ENCODE results near the gene CFAP74. TPM values are rescaled to one million over a fixed set of nuclear protein-coding genes. Genes with fewer than 3 reads are reported as not detected.

Gene CFAP74
- total and polyA plus RNA-seq, 2 of the 13 experiments (the other 11 are each of a cell fraction or from before 2014, with no cell fraction given) = 0.27 to 0.62 TPM

GRCh38 chr1:1940123-1940425 lies 63.5 kb downstream of the CFAP74 start:
- FAIRE-seq = no peak
- CTCF ChIA-PET (ENCODE audit: low intra/inter-chr PET ratio, low total read pairs) = no interaction called here

GRCh38 chr1:1939296-1940122 lies 64.1 kb downstream of the CFAP74 start:
- no peaks in the 10 kb centered on the region; a peak in 1 of 5 replicates for H3K36me3 ChIP-seq (replicated peaks in 1 of 2; ENCODE audit: control insufficient read depth in 1 of 2, insufficient read depth in 2 of 2, low read length in 2 of 2)
- H3K4me3 ChIP-seq (replicated peaks in 1 of 3; ENCODE audit: insufficient read depth in 1 of 3, low read depth in 2 of 3, low read length in 3 of 3) = no peak overlapping the region
- H3K4me2 ChIP-seq (ENCODE audit: low read depth, low read length) = no peak overlapping the region
- FAIRE-seq (no peak), DNase-seq (ENCODE audit: low spot score) (no peak), ATAC-seq (no peak)
- intact Hi-C loops (cut with micrococcal nuclease; ENCODE audit: unreplicated experiment) (no loop called here), in situ Hi-C loops (cut with HindIII; ENCODE audit: extremely low pct_ligation_motif_present, low pct_unique_long_range_greater_than_20kb) (no loop called here)
- H3K4me1 ChIP-seq (ENCODE audit: insufficient read depth, low read length) = peaks cover 53% of the 10 kb centered on the region
- no TSS peak for BruUV-seq (replicated peaks)
- ChIA-PET POLR2A (no interaction called here), CTCF (ENCODE audit: low intra/inter-chr PET ratio, low total read pairs) (no interaction called here)
- no peak for TF ChIP-seq ZNF337 (CRISPR knock-in tag; IDR thresholded peaks at IDR 0.05; ENCODE audit: borderline replicate concordance, low read depth)
- peak; percentile 49 for TF ChIP-seq MNT (IDR thresholded peaks at IDR 0.05)
- H2AFZ ChIP-seq (ENCODE audit: low read length) = no peak overlapping the region
- no peak overlapping the region for H3K9ac ChIP-seq (ENCODE audit: insufficient read depth, low read depth, low read length)
- H4K20me1 ChIP-seq (ENCODE audit: insufficient read depth, low read length) = no peaks in the 10 kb centered on the region
- 93% methylated on average over 12 of the region's 28 CpGs for WGBS (ENCODE audit: low lambda C conversion rate)
- H3K79me2 ChIP-seq (ENCODE audit: insufficient read depth, low read length) = peaks cover 13% of the 10 kb centered on the region
- H3K9me3 ChIP-seq (ENCODE audit: low read length) = no peaks in the 10 kb centered on the region
- H3K27ac ChIP-seq (ENCODE audit: extremely low read length, insufficient read depth, low read length) = no peak overlapping the region
- no peaks in the 10 kb centered on the region for H3K27me3 ChIP-seq (ENCODE audit: control insufficient read depth in 1 of 2, insufficient read depth in 2 of 2, low read length in 2 of 2)

More at GRCh38 chr1:1940123-1940425, 63.5 kb downstream of the CFAP74 start:
- POLR2A ChIA-PET = no interaction called here
- DNase-seq (ENCODE audit: low spot score) (no peak), ATAC-seq (no peak)
- Histone ChIP-seq H3K27me3 (ENCODE audit: control insufficient read depth in 1 of 2, insufficient read depth in 2 of 2, low read length in 2 of 2) (no peaks in the 10 kb centered on the region), H3K4me1 (ENCODE audit: insufficient read depth, low read length) (peaks cover 59% of the 10 kb centered on the region), H3K27ac (ENCODE audit: extremely low read length, insufficient read depth, low read length) (peak overlapping the region; percentile 91), H3K9ac (ENCODE audit: insufficient read depth, low read depth, low read length) (no peak overlapping the region), H3K79me2 (ENCODE audit: insufficient read depth, low read length) (peaks cover 13% of the 10 kb centered on the region), H3K4me2 (ENCODE audit: low read depth, low read length) (no peak overlapping the region), H3K4me3 (replicated peaks in 1 of 3; ENCODE audit: insufficient read depth in 1 of 3, low read depth in 2 of 3, low read length in 3 of 3) (no peak overlapping the region), H4K20me1 (ENCODE audit: insufficient read depth, low read length) (no peaks in the 10 kb centered on the region), H3K9me3 (ENCODE audit: low read length) (no peaks in the 10 kb centered on the region), H2AFZ (ENCODE audit: low read length) (no peak overlapping the region), H3K36me3 (replicated peaks in 1 of 2; ENCODE audit: control insufficient read depth in 1 of 2, insufficient read depth in 2 of 2, low read length in 2 of 2) (no peaks in the 10 kb centered on the region; a peak in 1 of 5 replicates)
- no TSS peak for BruUV-seq (replicated peaks)
- no peak for TF ChIP-seq SOX6 (IDR thresholded peaks at IDR 0.05)
- TF ChIP-seq SOX6 (CRISPR knock-in tag; IDR thresholded peaks at IDR 0.05) = no peak
- TF ChIP-seq MAF1 (CRISPR knock-in tag; IDR thresholded peaks at IDR 0.05; ENCODE audit: borderline replicate concordance) = no peak
- TF ChIP-seq CENPX (CRISPR knock-in tag; IDR thresholded peaks at IDR 0.05) = no peak
- TF ChIP-seq TCF12 (IDR thresholded peaks at IDR 0.05) = no peak
- TF ChIP-seq TCF12 (CRISPR knock-in tag; IDR thresholded peaks at IDR 0.05) = no peak
- no peak for TF ChIP-seq ARNTL (CRISPR knock-in tag; IDR thresholded peaks at IDR 0.05)
- TF ChIP-seq YEATS4 (CRISPR knock-in tag; IDR thresholded peaks at IDR 0.05; ENCODE audit: borderline replicate concordance) = no peak
- TF ChIP-seq PRMT3 (CRISPR knock-in tag; IDR thresholded peaks at IDR 0.05; ENCODE audit: borderline replicate concordance, low read depth) = no peak
- TF ChIP-seq BRF2 (CRISPR knock-in tag; IDR thresholded peaks at IDR 0.05) = no peak
- in situ Hi-C loops (cut with HindIII; ENCODE audit: extremely low pct_ligation_motif_present, low pct_unique_long_range_greater_than_20kb) = no loop called here
- WGBS (ENCODE audit: low lambda C conversion rate) = 100% methylated on average over 7 of the region's 12 CpGs
- intact Hi-C loops (cut with micrococcal nuclease; ENCODE audit: unreplicated experiment) = no loop called here

Measured in HepG2 (cell line).